HG02588 (cell line): Measurements from ENCODE around the gene GABRR3.

ENCODE experiments used
- ATAC-seq: cut with Tn5 transposase; IDR thresholded peaks from one replicate; pipeline ENCODE4 v1.9.1; 2021; ENCODE audit warnings: mild to moderate bottlenecking, moderate library complexity; ENCODE audit not compliant: unreplicated experiment

GABRR3 gene

DNA sequence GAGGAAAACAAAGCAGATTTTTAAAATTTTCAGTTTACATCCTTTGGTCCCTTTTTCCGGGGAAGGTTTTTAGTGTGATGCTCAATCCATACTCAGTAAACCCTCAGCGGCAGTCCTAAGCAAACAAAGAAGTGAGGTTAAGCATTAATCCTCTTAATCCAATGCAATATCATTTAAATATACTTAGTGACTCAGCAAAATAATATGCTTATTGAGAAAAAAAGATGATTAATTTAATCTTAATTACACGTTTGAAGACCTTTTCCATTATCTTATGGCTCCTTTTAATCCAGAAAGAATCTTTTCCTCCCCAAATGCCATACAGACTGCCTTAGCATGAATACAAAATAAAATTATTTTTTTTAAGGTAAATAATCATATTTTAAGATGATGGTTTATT, at the start of gene GABRR3:
TSS of gene GABRR3 (minus strand) at position 108 of the 400 bp plus-strand sequence. CDS start 328 bp downstream, outside the sequence.
- ATAC-seq = no peak

DNA sequence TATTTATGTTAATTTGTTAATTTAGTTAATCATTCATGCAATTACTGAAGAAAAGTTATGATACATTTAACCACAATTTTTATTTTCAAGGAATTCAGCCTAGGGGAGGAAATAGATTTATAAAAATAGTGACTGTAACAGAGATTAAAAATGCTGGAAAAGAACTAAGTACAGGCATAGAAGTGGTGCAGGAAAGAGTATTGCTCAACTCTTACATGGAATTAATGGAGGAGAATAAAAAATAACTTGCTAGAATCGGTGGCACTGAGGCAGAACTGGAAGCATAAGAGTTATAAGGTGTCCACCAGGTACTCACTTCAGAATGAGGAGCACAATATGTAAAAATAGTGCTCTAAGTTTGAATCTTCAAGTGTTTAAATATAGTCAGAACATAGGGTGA, 38.4 kb upstream of the GABRR3 start:
- ATAC-seq = no peak

DNA sequence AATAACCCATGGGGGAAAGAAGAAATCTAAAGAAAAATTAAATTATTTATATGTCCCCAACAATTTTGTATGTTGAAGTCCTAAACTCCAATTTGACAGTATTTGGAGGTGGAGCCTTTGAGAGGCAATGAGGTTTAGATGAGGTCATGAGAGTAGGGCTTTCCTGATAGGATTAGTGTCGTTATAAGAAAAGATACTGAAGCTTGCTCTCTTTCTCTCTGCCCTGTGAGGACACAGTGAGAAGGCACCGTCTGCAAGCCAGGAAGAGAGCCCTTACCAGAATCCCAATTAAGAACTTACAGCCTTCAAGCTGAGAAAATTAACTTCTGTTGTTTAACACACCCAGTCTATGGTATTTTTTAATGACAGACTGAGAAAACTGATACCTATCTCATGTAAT, 35.7 kb upstream of the GABRR3 start:
- no peak for ATAC-seq

DNA sequence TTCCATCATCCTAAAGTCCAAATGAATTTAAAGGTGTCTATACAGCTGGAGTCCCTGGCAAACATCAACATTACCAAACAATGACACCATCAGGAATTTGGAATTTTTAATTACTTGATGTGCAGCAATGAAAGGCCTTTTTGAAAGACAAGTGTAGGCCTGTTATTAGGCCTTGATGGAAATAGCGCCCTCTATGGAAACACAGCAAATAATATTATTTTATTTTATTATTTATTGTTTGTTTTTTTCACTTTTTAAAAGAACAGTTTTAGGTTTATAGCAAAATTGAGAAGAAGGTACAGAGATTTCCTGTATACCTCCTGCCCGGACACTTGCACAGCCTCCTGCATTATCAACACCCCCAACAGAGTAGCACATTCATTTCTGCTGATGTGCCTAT, 33.7 kb upstream of the GABRR3 start:
- no peak for ATAC-seq

DNA sequence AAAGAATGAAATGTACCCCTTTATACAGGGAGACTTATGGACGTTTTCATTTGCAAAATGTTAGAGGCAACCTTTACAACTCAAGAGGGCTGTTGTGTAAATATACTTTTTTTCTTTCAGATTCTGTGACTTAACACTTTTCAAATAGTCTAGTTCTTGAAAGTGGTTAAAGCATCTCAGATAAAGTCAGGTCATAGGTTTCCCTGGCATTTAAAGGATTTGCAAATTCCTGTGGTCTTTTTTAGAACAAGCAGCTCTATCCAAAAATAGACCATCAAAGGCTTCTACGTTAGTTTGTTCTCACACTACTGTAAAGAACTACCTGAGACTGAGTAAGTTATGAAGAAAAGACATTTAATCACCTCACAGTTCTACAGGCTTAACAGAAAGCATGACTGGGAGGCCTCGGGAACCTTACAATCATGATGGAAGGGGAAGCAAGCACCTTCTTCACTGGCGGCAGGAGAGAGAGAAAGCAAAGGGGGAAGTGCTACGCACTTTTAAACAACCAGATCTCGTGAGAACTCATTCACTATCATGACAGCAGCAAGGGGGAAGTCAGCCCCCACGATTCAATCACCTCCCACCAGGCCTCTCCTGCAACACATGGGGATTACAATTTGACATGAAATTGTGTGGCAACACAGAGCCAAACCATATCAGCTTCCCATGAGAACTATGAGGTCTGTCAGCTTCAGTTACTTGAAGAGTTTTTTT, 23.3 kb upstream of the GABRR3 start:
- no peak for ATAC-seq

DNA sequence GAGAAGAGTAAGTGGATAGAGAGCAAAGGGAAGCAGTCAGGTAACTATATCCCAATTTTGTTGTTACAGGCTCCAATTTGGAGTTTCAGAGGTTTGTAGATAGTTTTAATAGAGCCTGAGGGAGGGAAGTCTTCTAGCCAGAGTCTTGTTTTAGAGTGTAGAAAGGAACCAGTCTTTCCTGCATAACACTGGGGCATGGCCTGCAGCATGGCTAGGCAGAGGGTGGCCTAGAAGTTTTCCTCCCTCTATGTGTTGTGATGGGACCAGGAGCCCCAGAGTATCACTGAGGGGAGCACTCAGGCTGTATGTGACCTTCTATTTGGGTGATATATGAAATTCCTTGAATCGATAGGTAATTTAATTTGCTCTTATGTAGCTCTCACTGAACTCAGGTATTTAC, 22.5 kb upstream of the GABRR3 start:
- ATAC-seq = no peak

DNA sequence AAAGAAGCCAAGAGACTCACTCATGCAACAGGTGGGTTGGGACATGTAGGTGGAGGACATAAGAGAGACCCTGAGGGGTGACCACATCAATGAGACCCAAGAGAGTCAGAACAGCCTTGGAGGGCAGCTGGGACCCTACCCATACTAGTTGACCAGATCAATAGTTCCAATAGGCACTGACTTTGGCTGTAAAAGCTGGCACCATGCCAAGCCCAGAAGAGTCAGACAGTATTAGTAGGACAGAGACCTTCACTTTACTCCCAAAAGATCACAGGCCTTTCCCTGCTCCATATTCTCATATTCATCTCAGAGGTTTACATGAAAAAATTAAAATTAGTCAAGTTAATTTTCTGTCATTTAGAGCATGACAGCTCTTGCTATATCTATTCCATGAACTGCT, 20.9 kb upstream of the GABRR3 start:
- ATAC-seq = no peak

DNA sequence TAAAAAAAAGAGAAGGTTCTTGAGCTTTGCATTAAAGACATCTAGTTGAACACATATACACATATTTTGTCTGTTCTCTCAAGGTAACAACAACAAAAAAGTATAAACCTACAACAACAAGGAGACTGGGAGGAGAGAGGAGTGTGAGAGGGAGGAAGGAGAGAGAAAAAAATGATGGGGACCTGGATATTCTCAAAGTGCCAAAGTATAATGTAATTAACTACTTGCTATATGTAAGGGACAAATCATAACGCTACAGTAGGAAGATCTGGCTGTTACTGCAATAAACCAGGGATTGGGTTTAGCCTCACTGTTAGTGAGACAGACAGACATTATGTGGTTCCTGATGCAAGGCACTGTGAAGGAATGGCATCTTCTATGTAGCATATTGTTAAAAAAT, 14.2 kb upstream of the GABRR3 start:
- ATAC-seq = no peak

DNA sequence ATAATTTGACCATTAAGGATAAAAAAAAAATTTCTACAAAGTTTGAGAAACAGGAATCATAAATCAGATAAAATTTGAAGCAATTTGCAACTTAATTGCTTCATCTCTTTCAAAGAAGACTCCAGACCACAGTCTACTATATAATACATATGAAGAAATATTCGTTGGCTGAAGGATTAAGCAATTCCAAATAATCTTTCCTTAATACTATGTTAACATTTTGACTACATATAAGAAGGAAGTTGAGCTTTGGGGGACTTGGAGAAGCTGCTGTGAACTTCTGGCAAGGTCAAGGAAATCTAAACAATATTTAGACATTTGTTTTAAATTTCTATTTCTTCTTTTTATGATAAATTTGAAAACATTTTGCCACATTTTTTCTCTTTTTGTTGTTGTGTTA, 13.5 kb upstream of the GABRR3 start:
- no peak for ATAC-seq

DNA sequence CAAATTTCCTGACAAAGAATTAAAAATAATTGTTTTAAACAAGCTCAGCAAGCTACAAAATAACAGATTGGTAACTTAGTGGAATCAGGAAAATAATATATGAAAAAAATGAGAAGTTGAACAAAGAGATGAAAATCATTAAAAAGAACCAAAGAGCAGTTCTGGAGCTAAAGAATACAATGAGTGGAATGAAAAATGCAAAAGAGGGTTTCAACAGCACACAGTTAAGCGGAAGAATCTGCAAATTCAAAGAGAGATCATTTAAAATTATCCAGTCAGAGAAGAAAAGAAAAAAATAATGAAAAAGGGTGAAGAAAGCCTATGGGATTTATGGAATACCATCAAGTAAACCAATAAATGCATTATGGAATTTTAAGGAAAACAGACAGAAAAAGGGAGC, 6.2 kb upstream of the GABRR3 start:
- no peak for ATAC-seq

DNA sequence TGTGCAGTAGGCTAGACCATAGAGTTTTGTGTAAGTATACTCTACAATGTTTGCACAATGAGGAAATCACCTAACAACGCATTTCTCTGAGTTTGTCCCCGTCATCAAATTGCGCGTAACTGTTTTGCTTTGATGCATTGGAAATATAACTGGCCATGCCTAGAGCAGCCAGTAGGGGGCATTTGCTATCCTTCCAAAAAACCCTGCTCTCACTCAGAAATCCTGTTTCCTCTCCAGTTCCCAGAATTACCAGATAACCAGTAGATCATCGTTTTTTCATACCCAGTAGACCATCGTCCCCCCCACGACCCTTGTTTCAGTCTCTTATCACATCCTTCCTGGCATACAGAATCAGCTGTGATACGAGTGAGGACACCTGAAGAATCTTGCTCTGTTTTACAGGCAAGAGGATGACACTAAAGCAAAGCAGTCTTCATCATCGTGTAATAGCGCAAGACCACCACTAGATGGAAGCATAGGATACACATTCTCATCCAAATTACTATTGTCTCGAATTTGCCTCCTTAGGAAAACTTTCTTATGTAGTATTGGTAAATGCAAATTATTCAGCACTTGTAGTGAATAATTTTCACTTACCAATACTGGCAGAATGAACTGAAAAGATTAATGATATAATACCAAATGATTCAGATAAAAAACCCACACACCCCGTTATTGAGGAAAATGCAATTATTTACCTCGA, 4.4 kb upstream of the GABRR3 start:
- peak; percentile 96 for ATAC-seq

DNA sequence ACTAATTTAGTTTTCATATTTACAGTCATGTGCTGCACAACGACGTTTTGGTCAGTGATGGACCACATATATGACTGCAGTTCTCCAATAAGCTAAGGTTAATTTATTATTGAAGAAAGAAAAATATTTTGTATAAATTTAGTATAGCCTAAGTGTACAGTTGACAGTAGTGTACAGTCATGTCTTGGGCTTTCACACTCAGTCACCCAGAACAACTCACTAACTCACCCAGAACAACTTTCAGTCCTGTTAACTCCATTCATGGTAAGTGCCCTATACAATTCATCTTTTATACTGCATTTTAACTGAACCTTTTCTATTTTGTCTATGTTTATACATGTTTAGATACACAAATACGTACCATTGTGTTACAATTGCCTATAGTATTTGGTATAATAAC, 3.8 kb upstream of the GABRR3 start:
- no peak for ATAC-seq

DNA sequence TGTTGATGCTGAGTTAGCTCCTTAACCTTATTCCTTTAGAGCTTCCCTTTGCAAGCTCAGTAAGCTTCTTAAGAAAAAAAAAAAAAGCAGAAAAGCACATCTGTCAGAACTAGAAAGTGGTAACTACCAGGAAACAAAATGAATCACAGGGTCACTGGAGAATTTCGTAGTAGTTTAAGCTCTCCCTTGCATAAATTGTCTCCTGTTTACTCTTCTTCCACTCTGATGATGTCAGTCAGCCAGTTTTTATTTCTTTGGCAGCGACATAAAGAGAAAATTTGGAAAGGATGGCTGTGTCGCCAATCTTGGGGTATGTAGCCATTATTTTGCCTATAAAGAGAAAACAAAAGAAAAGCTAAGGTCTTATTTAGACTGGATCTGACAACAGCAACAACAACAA, 3.2 kb upstream of the GABRR3 start:
- ATAC-seq = no peak

DNA sequence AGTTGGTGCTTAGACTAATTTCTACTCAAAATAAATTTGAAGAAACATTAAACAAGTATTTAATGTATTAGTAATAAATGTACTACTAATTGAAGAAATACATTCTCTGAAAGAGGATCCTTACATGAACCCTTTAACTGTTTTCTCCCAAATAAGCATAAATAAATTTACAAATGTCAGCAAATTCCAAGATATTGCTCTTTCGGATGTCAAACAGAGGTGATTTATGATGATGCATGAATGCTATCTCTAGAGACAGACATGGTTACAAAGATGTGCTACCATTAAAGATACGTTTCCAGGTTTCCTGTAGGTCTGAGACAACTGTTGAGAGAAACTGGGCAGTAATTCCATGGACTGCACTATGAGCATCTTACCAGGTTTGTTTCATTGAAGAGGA, 629 bp downstream of the GABRR3 start:
- ATAC-seq = no peak

DNA sequence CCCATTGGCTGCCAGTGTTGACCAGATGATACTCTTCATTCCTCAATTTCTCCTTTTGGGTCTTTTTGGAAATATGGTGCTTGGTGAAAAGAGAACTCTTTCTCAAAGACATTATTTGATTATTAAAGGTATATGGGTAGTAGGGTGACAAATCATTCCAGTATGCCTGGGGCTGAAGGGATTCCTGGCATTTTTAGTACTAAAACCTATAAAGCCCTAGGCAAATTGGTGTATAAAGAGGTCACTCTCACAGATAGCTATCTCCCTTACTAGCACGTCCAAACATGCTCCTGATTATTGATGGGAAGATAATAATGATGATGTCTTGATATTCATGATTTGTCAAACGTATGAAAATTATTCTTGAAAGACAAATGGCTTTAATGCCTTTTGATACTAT, 1.1 kb downstream of the GABRR3 start:
- no peak for ATAC-seq

DNA sequence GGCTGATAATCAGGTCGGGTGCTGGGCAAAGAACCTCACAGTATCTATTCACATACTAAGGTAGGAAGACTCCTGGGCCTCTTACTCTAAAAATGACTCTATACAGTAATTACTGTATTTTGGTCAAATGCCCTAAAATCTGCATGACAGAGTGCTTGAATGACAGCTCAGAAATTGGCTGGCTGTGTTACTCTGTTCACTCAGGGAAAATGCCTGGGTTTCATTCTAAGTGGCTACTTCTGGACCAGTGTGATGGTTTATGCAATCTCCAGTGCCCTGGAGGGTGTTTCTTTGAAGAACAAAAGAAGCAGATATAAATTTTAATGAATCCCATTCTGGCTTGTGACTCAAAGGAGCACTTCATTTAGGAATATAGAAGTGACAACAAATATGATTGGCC, 2.2 kb downstream of the GABRR3 start:
- no peak for ATAC-seq

DNA sequence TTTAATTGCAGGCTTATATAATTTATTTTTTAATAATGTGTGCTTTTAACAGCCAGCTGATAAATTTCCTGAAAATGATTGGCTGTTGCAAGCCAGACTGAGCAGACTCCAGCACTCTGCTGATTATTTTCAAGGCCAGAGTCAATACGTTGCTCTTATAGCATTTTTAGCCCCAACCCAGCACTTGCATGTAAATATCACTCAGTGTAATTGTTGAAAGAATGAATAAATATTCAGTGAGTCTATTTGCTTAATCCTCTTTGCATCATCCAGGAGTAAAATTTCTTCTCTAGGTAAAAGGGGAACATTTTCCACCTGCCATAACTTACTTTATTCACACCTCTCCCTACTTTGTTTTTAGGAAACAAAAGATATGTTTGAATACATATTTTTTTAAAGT, 2.9 kb downstream of the GABRR3 start:
- no peak for ATAC-seq

DNA sequence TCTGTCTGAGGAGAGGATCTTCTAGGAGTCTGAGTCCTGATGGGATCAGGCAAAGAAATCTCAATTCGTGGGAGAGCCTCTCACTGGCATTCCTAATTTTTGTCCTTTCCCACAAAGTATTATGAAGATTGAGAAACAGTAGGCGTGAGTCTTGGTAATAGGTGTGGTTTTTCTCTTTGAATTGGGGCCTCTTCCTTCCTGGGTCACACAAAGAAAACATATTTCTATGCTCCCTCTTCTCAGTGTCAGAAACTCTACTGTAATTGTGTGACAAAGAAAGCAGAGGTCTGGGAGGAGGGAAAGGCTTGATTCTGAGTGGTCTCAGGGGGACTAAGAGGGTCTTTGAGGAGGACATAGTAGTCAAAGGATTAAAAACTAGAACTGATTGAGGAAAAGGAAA, 6.0 kb downstream of the GABRR3 start:
- ATAC-seq = no peak

DNA sequence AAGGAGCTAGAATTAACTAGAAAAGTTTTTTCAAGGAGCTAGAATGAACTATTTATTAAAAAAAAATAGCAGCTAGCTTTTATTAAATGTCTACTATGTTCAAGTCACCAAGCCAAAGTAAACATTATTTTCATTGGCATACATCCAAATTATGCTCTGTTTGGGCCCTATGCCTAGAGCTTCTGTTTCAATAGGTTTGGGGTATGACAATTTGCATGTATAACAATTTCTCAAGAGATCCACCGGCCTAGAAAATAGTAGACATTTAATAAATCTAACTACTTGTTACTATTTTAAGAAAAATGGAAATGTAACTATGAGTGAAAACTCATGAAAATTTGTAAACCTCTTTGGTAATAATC, 8.0 kb downstream of the GABRR3 start:
- peak; percentile 24 for ATAC-seq

DNA sequence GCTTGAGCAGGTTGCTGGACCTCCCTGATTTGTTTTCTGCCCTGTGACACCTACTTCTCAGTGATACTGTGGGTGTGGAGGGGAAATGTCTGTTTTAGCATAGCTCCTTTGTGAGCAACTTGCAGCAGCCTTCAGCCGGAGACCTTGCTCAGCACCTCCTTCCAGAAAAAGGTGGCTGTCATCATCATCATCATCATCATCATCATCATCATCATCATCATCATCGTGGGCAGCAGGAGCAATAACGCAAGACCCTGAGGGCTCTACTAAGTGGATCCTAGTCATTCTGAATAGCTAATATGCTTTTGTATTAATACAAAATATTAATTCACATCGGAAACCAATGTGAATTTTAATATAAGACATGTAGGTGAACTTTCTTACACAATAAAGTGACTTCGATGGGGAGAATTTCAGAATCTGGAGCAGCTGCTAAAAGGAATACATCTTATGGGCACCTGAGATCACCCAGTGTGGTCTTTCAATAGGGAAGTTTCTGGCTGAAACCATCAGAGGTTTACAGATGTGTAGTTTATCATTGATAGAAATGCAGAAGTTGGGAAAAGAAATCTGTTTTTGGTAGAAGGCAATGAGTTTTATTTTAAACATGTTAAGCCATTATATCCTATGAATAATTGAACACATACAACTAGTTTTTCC, 8.6 kb downstream of the GABRR3 start:
- peak; percentile 64 for ATAC-seq

DNA sequence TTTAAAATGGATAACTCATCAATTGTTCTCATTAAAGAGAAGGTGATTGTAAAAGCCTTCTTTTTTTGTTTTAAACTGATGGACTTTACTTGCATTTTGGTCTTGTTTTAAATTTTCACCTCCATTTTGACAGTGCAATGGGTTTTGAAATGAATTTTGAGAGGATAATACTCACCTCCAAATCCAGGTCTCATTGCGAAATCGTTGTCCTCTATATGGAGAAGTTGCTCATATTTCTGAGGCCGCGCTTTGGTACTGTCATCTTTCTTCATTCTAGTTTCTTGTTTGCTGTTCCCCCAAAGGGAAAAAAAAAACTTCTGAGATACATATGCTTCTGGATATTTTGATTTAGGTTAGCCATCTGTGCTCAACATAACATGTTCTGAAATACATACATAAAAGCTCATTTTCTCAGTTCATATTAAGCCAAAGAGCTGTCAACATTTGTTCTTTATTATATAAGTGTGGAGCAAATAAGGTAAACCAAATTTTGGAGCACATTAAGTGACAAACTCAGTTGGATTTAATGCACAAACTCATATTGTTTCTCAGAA, 9.6 kb downstream of the GABRR3 start:
- ATAC-seq = no peak
